CD14-positive monocyte (primary cell): Measurements from ENCODE around the gene VAV2. TPM values are rescaled to one million over a fixed set of nuclear protein-coding genes. Genes with fewer than 3 reads are reported as not detected.
A peak's percentile ranks its signal among the peaks of the same experiment; 100 is the strongest.

Experiments used
- DNase-seq, 3 donors: peaks; one replicate each; pipeline ENCODE4 v3.0.0-alpha.2; 2011 to 2022
- H2AFZ ChIP-seq: 2 replicates; pipeline ENCODE4 v1.6.0; 2012; ENCODE audit warnings: mild to moderate bottlenecking, low read depth, low read length, inconsistent platforms; ENCODE audit not compliant: insufficient read depth, poor library complexity, severe bottlenecking
- H3K27ac ChIP-seq, 2 donors: 1 replicate in 1 of 2; 2 replicates in 1 of 2; pipeline ENCODE4 v1.5.1; 2012 to 2013; ENCODE audit warnings: low read length in 2 of 2, control low read depth in 1 of 2, inconsistent platforms in 1 of 2, low read depth in 1 of 2, mild to moderate bottlenecking in 1 of 2
- H3K27me3 ChIP-seq, 2 donors: one replicate each; pipeline versions ENCODE4 v1.6.0 to v1.6.1; 2011 to 2013; ENCODE audit warnings: low read length in 2 of 2; ENCODE audit not compliant: control insufficient read depth in 2 of 2, insufficient read depth in 2 of 2
- H3K36me3 ChIP-seq, 2 donors: replicated peaks in 1 of 2; 1 replicate in 1 of 2; 2 replicates in 1 of 2; pipeline versions ENCODE4 v1.5.1 to v1.6.1; 2012 to 2013; ENCODE audit warnings: low read length in 2 of 2, control low read depth in 1 of 2, inconsistent platforms in 1 of 2, mild to moderate bottlenecking in 1 of 2; ENCODE audit not compliant: insufficient read depth in 2 of 2, control insufficient read depth in 1 of 2
- H3K4me1 ChIP-seq, 2 donors: 1 replicate in 1 of 2; 2 replicates in 1 of 2; pipeline versions ENCODE4 v1.5.1 to v1.6.1; 2012 to 2013; ENCODE audit warnings: low read length in 2 of 2, control low read depth in 1 of 2, inconsistent platforms in 1 of 2, mild to moderate bottlenecking in 1 of 2, moderate library complexity in 1 of 2; ENCODE audit not compliant: insufficient read depth in 2 of 2, control insufficient read depth in 1 of 2
- H3K4me2 ChIP-seq: replicated peaks from 2 replicates; pipeline ENCODE3; 2012; ENCODE audit warnings: low read length, moderate library complexity, mild to moderate bottlenecking; ENCODE audit not compliant: poor library complexity, severe bottlenecking; ENCODE audit errors: extremely low read depth
- H3K4me3 ChIP-seq, 3 experiments: fragments of 200-600 bp in 1 of 3; sonication (generic) in 1 of 3; replicated peaks in 1 of 3; 1 replicate in 2 of 3; 2 replicates in 1 of 3; pipeline ENCODE4 v1.5.1; 2011 to 2013; ENCODE audit warnings: low read length in 3 of 3, mild to moderate bottlenecking in 3 of 3, control low read depth in 2 of 3, low read depth in 2 of 3, inconsistent platforms in 1 of 3, moderate library complexity in 1 of 3
- H3K79me2 ChIP-seq: 2 replicates; pipeline ENCODE4 v1.6.0; 2012; ENCODE audit warnings: mild to moderate bottlenecking, control low read depth, inconsistent platforms, low read length, moderate library complexity; ENCODE audit not compliant: insufficient read depth
- H3K9ac ChIP-seq: 2 replicates; pipeline ENCODE4 v1.6.0; 2017; ENCODE audit warnings: low read length, mild to moderate bottlenecking; ENCODE audit not compliant: insufficient read depth, poor library complexity, severe bottlenecking
- H3K9me3 ChIP-seq, 2 donors: replicated peaks in 1 of 2; 1 replicate in 1 of 2; 2 replicates in 1 of 2; pipeline versions ENCODE4 v1.5.1 to v1.6.1; 2012 to 2013; ENCODE audit warnings: low read length in 2 of 2, control low read depth in 1 of 2; ENCODE audit not compliant: control insufficient read depth in 1 of 2, insufficient read depth in 1 of 2
- H4K20me1 ChIP-seq: 2 replicates; pipeline ENCODE4 v1.6.0; 2012; ENCODE audit warnings: mild to moderate bottlenecking, low read length, control low read depth, moderate library complexity; ENCODE audit not compliant: insufficient read depth
- H3K27ac Mint-ChIP-seq, 7 donors: one replicate each; pipeline ENCODE4 v1.8.0; 2020; ENCODE audit warnings: mild to moderate bottlenecking in 7 of 7, mixed read lengths in 7 of 7, moderate library complexity in 6 of 7, inconsistent platforms in 2 of 7
- H3K27me3 Mint-ChIP-seq, 3 donors: one replicate each; pipeline ENCODE4 v1.8.0; 2021 to 2022; ENCODE audit warnings: low read depth in 3 of 3, mild to moderate bottlenecking in 3 of 3, mixed read lengths in 3 of 3, moderate library complexity in 3 of 3, inconsistent platforms in 1 of 3
- H3K36me3 Mint-ChIP-seq, 2 donors: one replicate each; pipeline ENCODE4 v1.8.0; 2020; ENCODE audit warnings: mixed read lengths in 2 of 2, inconsistent platforms in 1 of 2, mild to moderate bottlenecking in 1 of 2
- H3K4me1 Mint-ChIP-seq: one replicate; pipeline ENCODE4 v1.8.0; 2020; ENCODE audit warnings: mild to moderate bottlenecking, mixed read lengths
- H3K4me3 Mint-ChIP-seq, 2 donors: one replicate each; pipeline ENCODE4 v1.8.0; 2020; ENCODE audit warnings: mild to moderate bottlenecking in 2 of 2, mixed read lengths in 2 of 2, moderate library complexity in 1 of 2
- H3K9me3 Mint-ChIP-seq, 7 donors: one replicate each; pipeline ENCODE4 v1.8.0; 2020 to 2022; ENCODE audit warnings: mixed read lengths in 7 of 7, mild to moderate bottlenecking in 6 of 7, moderate library complexity in 6 of 7, inconsistent platforms in 2 of 7
- CTCF ChIP-seq: fragments of 200-600 bp; IDR thresholded peaks from one replicate; pipeline ENCODE4 v1.8.0; 2022; ENCODE audit warnings: antibody characterized with exemption, mild to moderate bottlenecking
- WGBS: methylation state at CpG from one replicate; pipeline ENCODE4 v1.1.5; 2013; ENCODE audit warnings: missing lambda C conversion rate; ENCODE audit not compliant: insufficient coverage; 5-methylcytosine and 5-hydroxymethylcytosine counted together
- intact Hi-C, 2 donors: fragments of 100-400 bp; cut with micrococcal nuclease; formaldehyde crosslinking; loops; one replicate each; pipeline versions ENCODE4 v1.15.0 to v1.15.1; 2023
- polyA plus RNA-seq, 3 donors: library from polyadenylated mRNA; depleted of rRNA in 1 of 3; unstranded in 2 of 3; stranded (reverse) in 1 of 3; fragments of 300-500 nt in 2 of 3; fragments of >200 nt in 1 of 3; fragmentation: Illumina TruSeq in 2 of 3; gene quantifications; 1 replicate in 2 of 3; 2 replicates in 1 of 3; pipeline ENCODE4 v1.2.3, GENCODE V29; 2012 to 2021

Gene VAV2
- polyA plus RNA-seq, 3 donors = 2.3 to 13.6 (median 2.3) TPM

GRCh38 chr9:133961226-133962165 is 30.6 kb downstream of the VAV2 start:
- H2AFZ ChIP-seq = no peak overlapping the region
- no peak overlapping the region for H3K9ac ChIP-seq
- 62% methylated on average over 15 of the region's 18 CpGs for WGBS
- peaks cover 6 to 17% (median 13%) of the 10 kb centered on the region in 3 donors for H3K27me3 Mint-ChIP-seq
- peak overlapping the region; percentile 59 for H3K4me2 ChIP-seq
- peaks cover 80% of the 10 kb centered on the region for H4K20me1 ChIP-seq
- peak overlapping the region in 1 of 2 donors; percentile 62 for H3K4me3 Mint-ChIP-seq
- H3K9me3 ChIP-seq = peaks cover 3 to 8% of the 10 kb centered on the region in 2 donors
- H3K27ac ChIP-seq = no peak overlapping the region
- H3K9me3 Mint-ChIP-seq = peaks cover 10 to 19% (median 12%) of the 10 kb centered on the region in 7 donors
- H3K36me3 Mint-ChIP-seq = peaks cover 4 to 8% of the 10 kb centered on the region in 2 donors
- DNase-seq = no peak
- intact Hi-C loops = no loop called here
- peaks cover 45% of the 10 kb centered on the region for H3K79me2 ChIP-seq
- H3K4me1 ChIP-seq = peaks cover 34 to 43% of the 10 kb centered on the region in 2 donors
- H3K4me1 Mint-ChIP-seq = peaks cover 40% of the 10 kb centered on the region
- no peak for TF ChIP-seq CTCF
- no peaks in the 10 kb centered on the region for H3K36me3 ChIP-seq
- H3K27me3 ChIP-seq = peaks cover 0 to 2% of the 10 kb centered on the region in 2 donors
- peak overlapping the region in 3 of 7 donors; percentile 16 to 53 (median 43) for H3K27ac Mint-ChIP-seq
- H3K4me3 ChIP-seq = peak overlapping the region in 1 of 3 experiments; percentile 50

GRCh38 chr9:133960568-133961129 is 31.5 kb downstream of the VAV2 start:
- peaks cover 0 to 2% of the 10 kb centered on the region in 2 donors for H3K27me3 ChIP-seq
- peak overlapping the region; percentile 22 for H3K9ac ChIP-seq
- no peak for TF ChIP-seq CTCF
- no peak overlapping the region for H3K27ac ChIP-seq
- DNase-seq = peak; percentile 75 to 77 (median 77)
- H3K27ac Mint-ChIP-seq = peak overlapping the region in 3 of 7 donors; percentile 28 to 43 (median 30)
- intact Hi-C loops = no loop called here
- H3K36me3 ChIP-seq = no peaks in the 10 kb centered on the region
- peak overlapping the region; percentile 59 for H3K4me2 ChIP-seq
- peaks cover 4 to 8% of the 10 kb centered on the region in 2 donors for H3K36me3 Mint-ChIP-seq
- H3K4me1 Mint-ChIP-seq = peaks cover 48% of the 10 kb centered on the region
- H3K27me3 Mint-ChIP-seq = peaks cover 6 to 16% (median 15%) of the 10 kb centered on the region in 3 donors
- H3K9me3 Mint-ChIP-seq = peaks cover 8 to 16% (median 12%) of the 10 kb centered on the region in 7 donors
- peak overlapping the region in 1 of 3 experiments; percentile 50 for H3K4me3 ChIP-seq
- H3K9me3 ChIP-seq = peaks cover 3 to 8% of the 10 kb centered on the region in 2 donors
- peaks cover 43 to 51% of the 10 kb centered on the region in 2 donors for H3K4me1 ChIP-seq
- 74% methylated on average over 13 of the region's 21 CpGs for WGBS
- H2AFZ ChIP-seq = no peak overlapping the region
- H3K79me2 ChIP-seq = peaks cover 47% of the 10 kb centered on the region
- H3K4me3 Mint-ChIP-seq = peak overlapping the region; percentile 47 to 73
- H4K20me1 ChIP-seq = peaks cover 79% of the 10 kb centered on the region
